ENCODE data around the gene HSDL2.

- TF ChIP-seq CTCF (conservative IDR thresholded peaks at IDR 0.05 in 1 of 2, IDR thresholded peaks at IDR 0.05 in 1 of 2; ENCODE audit: extremely low read depth in 1 of 2, insufficient read depth in 1 of 2, low read depth in 1 of 2, low read length in 2 of 2) (no peak), EZH2 (IDR thresholded peaks at IDR 0.05; ENCODE audit: borderline replicate concordance, low read length) (no peak)
These were observed 128.5 kb downstream of the HSDL2 start for GRCh38 chr9:112508377-112508776.

All from mammary epithelial cell (primary cell).